Nephron (organoid): Measurements from ENCODE around the gene ROBO2.

Experiments
- H3K27ac Mint-ChIP-seq, 3 experiments: 2 replicates each; pipeline ENCODE4 v1.8.0; 2020; ENCODE audit warnings: mixed read lengths in 3 of 3, mild to moderate bottlenecking in 2 of 3, moderate library complexity in 1 of 3
- H3K27me3 Mint-ChIP-seq: 2 replicates; pipeline ENCODE4 v1.8.0; 2021; ENCODE audit warnings: low read depth, mild to moderate bottlenecking, moderate library complexity, mixed read lengths
- H3K36me3 Mint-ChIP-seq: 2 replicates; pipeline ENCODE4 v1.8.0; 2020; ENCODE audit warnings: low read depth, mixed read lengths
- H3K4me1 Mint-ChIP-seq: 2 replicates; pipeline ENCODE4 v1.8.0; 2020; ENCODE audit warnings: mixed read lengths
- H3K4me3 Mint-ChIP-seq, 3 experiments: 2 replicates each; pipeline ENCODE4 v1.8.0; 2020; ENCODE audit warnings: mild to moderate bottlenecking in 3 of 3, mixed read lengths in 3 of 3, moderate library complexity in 2 of 3
- H3K9me3 Mint-ChIP-seq: 2 replicates; pipeline ENCODE4 v1.8.0; 2020; ENCODE audit warnings: mixed read lengths
- CTCF ChIP-seq, 3 experiments: fragments of 200-600 bp; sonication (generic); IDR thresholded peaks; one replicate each; pipeline ENCODE4 v1.5.0; 2021; ENCODE audit warnings: antibody characterized with exemption in 3 of 3; ENCODE audit not compliant: unreplicated experiment in 3 of 3

The ROBO2 gene

GRCh38 chr3:77065750-77066149 is 25.9 kb downstream of the ROBO2 start:
- Mint-ChIP-seq H3K4me3 (no peak overlapping the region), H3K36me3 (peaks cover 31% of the 10 kb centered on the region), H3K27ac (no peak overlapping the region), H3K27me3 (no peaks in the 10 kb centered on the region), H3K4me1 (peaks cover 6% of the 10 kb centered on the region), H3K9me3 (peaks cover 15% of the 10 kb centered on the region)
- TF ChIP-seq CTCF (IDR thresholded peaks at IDR 0.05; ENCODE audit: unreplicated experiment in 3 of 3) = no peak

GRCh38 chr3:77066829-77067228 is 26.9 kb downstream of the ROBO2 start:
- peaks cover 15% of the 10 kb centered on the region for H3K9me3 Mint-ChIP-seq
- H3K4me1 Mint-ChIP-seq = peaks cover 6% of the 10 kb centered on the region
- H3K27me3 Mint-ChIP-seq = no peaks in the 10 kb centered on the region
- peak overlapping the region in 1 of 3 experiments; percentile 9 for H3K27ac Mint-ChIP-seq
- H3K36me3 Mint-ChIP-seq = peaks cover 20% of the 10 kb centered on the region
- TF ChIP-seq CTCF (IDR thresholded peaks at IDR 0.05; ENCODE audit: unreplicated experiment in 3 of 3) = no peak
- H3K4me3 Mint-ChIP-seq = no peak overlapping the region

- H3K36me3 Mint-ChIP-seq = peaks cover under 1% of the 10 kb centered on the region
- H3K27me3 Mint-ChIP-seq = no peaks in the 10 kb centered on the region
- no peak overlapping the region for H3K27ac Mint-ChIP-seq
- H3K4me1 Mint-ChIP-seq = peaks cover 6% of the 10 kb centered on the region
- H3K9me3 Mint-ChIP-seq = no peaks in the 10 kb centered on the region
- no peak for TF ChIP-seq CTCF (IDR thresholded peaks at IDR 0.05; ENCODE audit: unreplicated experiment in 3 of 3)
- H3K4me3 Mint-ChIP-seq = no peak overlapping the region
Measured at GRCh38 chr3:77068808-77069207, 28.9 kb downstream of the ROBO2 start.

GRCh38 chr3:77071364-77071763 is 31.5 kb downstream of the ROBO2 start:
- no peak overlapping the region for H3K4me3 Mint-ChIP-seq
- H3K27me3 Mint-ChIP-seq = no peaks in the 10 kb centered on the region
- H3K36me3 Mint-ChIP-seq = no peaks in the 10 kb centered on the region
- no peak overlapping the region for H3K27ac Mint-ChIP-seq
- H3K9me3 Mint-ChIP-seq = no peaks in the 10 kb centered on the region
- peaks cover 6% of the 10 kb centered on the region for H3K4me1 Mint-ChIP-seq
- no peak for TF ChIP-seq CTCF (IDR thresholded peaks at IDR 0.05; ENCODE audit: unreplicated experiment in 3 of 3)

GRCh38 chr3:77071809-77072208 is 31.9 kb downstream of the ROBO2 start:
- Mint-ChIP-seq H3K36me3 (no peaks in the 10 kb centered on the region), H3K27me3 (no peaks in the 10 kb centered on the region), H3K4me3 (no peak overlapping the region), H3K9me3 (no peaks in the 10 kb centered on the region), H3K4me1 (peaks cover 6% of the 10 kb centered on the region), H3K27ac (no peak overlapping the region)
- TF ChIP-seq CTCF (IDR thresholded peaks at IDR 0.05; ENCODE audit: unreplicated experiment in 3 of 3) = no peak

- Mint-ChIP-seq H3K4me1 (peaks cover 2% of the 10 kb centered on the region), H3K27ac (no peak overlapping the region), H3K36me3 (no peaks in the 10 kb centered on the region), H3K9me3 (no peaks in the 10 kb centered on the region), H3K27me3 (no peaks in the 10 kb centered on the region), H3K4me3 (no peak overlapping the region)
- no peak for TF ChIP-seq CTCF (IDR thresholded peaks at IDR 0.05; ENCODE audit: unreplicated experiment in 3 of 3)
Measured at GRCh38 chr3:77072232-77072631, 32.3 kb downstream of the ROBO2 start.
